Uterus (tissue), 2 donors: Measurements from ENCODE around the gene AGT.
"Not testable (repeated sequence)": the region's sequence is repeated elsewhere in the genome, so short reads cannot be mapped to it uniquely, and the experiment has no call there.

Experiments
- POLR2A ChIP-seq, 2 donors: fragments of 450-650 bp; IDR thresholded peaks; one replicate each; pipeline ENCODE4 v1.6.1; 2016; ENCODE audit warnings: antibody characterized with exemption in 2 of 2, mild to moderate bottlenecking in 1 of 2, moderate library complexity in 1 of 2
- TF ChIP-seq, protein P1 (sequence below), 4 experiments: fragments of 200-600 bp in 2 of 4; fragments of 450-650 bp in 2 of 4; sonication (generic) in 2 of 4; IDR thresholded peaks; one replicate each; pipeline ENCODE4 v1.5.1; 2016 to 2019; ENCODE audit warnings: antibody characterized with exemption in 4 of 4, mild to moderate bottlenecking in 2 of 4, moderate library complexity in 1 of 4

DNA sequence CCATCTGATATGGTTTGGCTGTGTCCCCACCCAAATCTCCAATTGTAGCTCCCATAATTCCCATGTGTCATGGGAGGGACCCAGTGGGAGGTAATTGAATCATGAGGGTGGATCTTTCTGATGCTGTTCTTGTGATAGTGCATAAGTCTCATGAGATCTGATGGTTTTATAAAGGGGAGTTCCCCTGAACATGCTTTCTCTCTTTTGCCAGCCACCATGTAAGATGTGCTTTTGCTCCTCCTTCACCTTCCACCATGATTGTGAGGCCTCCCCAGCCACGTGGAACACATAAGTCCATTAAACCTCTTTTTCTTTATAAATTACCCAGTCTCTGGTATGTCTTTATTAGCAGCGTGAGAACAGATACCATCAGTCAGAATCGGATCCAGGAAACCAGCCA lies 2.5 kb upstream of the AGT start:
- TF ChIP-seq, protein P1, sequence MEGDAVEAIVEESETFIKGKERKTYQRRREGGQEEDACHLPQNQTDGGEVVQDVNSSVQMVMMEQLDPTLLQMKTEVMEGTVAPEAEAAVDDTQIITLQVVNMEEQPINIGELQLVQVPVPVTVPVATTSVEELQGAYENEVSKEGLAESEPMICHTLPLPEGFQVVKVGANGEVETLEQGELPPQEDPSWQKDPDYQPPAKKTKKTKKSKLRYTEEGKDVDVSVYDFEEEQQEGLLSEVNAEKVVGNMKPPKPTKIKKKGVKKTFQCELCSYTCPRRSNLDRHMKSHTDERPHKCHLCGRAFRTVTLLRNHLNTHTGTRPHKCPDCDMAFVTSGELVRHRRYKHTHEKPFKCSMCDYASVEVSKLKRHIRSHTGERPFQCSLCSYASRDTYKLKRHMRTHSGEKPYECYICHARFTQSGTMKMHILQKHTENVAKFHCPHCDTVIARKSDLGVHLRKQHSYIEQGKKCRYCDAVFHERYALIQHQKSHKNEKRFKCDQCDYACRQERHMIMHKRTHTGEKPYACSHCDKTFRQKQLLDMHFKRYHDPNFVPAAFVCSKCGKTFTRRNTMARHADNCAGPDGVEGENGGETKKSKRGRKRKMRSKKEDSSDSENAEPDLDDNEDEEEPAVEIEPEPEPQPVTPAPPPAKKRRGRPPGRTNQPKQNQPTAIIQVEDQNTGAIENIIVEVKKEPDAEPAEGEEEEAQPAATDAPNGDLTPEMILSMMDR (IDR thresholded peaks at IDR 0.05), result not testable (repeated sequence)
- not testable (repeated sequence) for TF ChIP-seq POLR2A (IDR thresholded peaks at IDR 0.05)
